CD4-positive, alpha-beta T cell treated with Interleukin-6 at 100 ng/mL for 8 hours (primary cell): ENCODE measurements around the gene THRA.
A peak's percentile ranks its signal among the peaks of the same experiment; 100 is the strongest.
"Not testable (repeated sequence)": the region's sequence is repeated elsewhere in the genome, so short reads cannot be mapped to it uniquely, and the experiment has no call there.

Experiments used
- DNase-seq: peaks from one replicate; pipeline ENCODE4 v3.0.0-alpha.2; 2020; ENCODE audit warnings: mixed read lengths, low spot score

The THRA gene

DNA sequence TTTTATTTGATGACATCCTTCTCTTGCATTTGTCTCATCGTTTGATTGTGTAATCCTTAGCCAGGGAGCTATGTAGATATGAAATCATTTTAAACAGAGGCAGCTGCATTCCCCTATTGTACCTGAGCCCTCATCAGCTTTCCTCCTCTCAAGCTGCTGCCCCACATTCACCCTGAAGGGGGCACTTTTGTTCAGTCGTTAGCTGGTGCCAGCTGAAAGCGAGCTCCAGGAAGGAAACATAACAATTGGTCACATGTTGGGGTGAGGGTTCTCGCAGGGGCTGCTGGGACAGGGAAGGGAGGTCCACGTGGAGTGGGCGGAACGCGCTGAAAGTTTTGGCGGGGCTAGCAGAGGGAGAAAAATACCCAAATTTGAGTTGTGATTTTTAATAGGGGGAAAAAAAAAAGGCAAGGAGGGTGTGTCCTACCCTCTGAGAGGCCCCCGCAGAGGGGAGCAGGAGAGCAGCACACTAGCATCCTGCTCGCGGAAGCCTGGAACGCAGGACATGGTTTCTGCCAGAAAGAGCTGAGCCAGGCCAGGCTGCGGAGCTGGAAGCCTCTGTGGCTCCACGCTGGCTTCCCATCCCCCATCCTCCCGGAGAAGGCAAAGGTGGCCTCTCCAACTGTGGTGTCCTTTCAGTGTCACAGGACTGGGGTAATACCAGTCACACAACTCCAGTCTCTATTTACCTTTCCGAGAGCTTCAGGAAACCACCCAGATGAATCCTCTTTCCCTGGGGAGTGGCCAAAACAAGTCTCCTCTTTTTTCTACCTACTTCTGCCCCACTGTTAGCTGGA lies 50.5 kb downstream of the THRA start:
- DNase-seq = peak; percentile 95

DNA sequence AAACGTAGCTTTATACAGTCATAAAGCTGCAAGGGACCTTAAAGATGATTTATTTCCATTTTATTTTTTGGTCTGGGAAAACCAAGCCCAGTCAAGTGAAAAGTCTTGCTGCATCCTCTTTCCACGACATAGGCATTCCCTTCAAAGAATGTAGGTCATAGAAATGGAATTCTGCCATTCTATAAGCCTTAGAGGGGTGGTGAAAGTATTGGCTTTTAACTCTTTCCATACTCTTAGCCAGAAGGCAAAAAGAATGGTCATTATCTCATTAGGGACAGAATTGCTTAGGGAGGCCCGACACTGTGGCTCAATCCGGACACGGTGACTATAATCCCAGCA lies 51.1 kb downstream of the THRA start:
- no peak for DNase-seq

GRCh38 chr17:40115101-40115436 lies 52.3 kb downstream of the THRA start:
- no peak for DNase-seq

GRCh38 chr17:40121181-40122135 lies 58.7 kb downstream of the THRA start, which contains the start of gene MSL1:
MSL1 (plus strand) TSS chr17:40121971; CDS start chr17:40122613, 642 bp downstream.
- peak; percentile 82 for DNase-seq

DNA sequence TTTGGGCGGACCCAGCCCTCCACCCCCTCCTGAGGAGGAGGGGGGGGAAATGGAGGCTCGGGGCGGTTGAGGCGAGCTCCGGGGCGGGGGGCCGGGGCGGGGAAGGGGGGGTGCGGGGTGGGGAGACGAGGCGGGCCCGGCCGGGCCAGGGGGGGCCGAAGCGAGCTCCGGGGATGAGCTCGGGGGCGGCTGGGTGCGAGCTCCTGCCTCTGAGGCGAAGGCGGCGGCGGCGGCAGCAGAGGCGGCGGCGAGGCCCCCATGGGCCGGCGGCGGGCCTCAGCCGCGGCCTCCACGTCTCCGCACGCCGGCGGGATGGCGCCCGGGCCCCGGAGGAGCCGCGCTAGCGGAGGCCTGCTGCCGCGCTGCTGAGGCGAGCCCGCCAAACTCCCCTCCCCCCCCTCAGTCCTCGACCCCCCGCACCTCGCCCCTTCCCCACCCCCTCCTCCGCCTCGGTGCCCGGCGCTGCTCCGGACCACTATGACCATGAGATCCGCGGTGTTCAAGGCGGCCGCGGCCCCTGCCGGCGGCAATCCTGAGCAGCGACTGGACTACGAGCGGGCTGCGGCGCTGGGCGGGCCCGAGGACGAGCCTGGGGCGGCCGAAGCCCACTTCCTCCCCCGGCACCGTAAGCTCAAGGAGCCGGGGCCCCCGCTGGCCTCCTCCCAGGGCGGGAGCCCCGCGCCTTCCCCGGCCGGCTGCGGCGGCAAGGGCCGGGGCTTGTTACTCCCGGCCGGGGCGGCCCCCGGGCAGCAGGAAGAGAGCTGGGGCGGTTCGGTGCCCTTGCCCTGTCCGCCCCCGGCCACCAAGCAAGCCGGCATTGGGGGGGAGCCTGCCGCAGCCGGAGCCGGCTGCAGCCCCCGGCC lies 59.6 kb downstream of the THRA start:
- DNase-seq = no peak

DNA sequence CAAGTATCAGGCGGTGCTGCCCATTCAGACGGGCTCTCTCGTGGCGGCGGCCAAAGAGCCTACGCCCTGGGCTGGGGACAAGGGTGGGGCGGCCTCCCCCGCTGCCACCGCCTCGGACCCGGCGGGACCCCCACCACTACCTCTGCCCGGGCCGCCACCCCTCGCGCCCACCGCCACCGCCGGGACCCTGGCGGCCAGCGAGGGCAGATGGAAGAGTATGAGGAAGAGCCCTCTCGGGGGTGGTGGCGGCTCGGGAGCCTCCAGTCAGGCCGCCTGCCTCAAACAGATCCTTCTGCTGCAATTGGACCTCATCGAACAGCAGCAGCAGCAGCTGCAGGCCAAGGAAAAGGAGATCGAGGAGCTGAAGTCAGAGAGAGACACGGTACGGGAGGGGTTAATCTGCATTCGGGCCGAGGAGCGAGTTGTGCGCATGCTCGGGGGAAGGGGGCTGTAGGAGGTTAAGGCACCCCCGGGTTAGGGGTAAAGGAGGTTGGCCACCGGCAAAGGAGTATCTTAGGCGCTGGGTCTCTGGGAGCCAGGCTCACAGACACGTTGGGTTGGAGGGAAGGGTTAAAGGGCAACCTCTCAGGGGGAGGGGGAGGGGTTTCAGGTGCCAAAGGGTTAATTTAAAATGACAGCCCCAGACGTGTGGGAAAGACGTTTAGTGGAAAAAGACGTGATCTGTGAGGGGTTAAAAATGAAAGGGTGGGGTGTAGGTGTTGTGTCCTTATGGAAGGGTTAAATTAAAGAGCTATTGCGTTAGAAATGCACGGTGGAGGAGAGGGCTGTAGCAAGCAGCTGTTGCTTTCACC lies 60.4 kb downstream of the THRA start:
- DNase-seq = no peak

DNA sequence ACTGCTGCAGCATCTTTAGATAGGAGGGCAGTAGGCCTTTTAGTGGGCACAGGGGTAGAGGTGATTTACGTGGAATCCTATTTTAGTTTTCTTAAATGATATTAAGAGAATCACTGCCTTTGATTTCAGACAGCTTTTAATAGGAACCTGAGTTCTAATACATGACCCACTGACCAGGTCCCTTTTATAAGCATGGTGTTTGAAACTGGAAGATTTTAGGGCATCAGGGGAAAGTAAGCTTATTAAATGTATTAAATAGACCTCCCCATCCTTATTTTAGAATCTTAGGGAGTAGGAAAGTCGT lies 61.0 kb downstream of the THRA start:
- DNase-seq = no peak

- DNase-seq = no peak
Observed at GRCh38 chr17:40124279-40125141, 61.7 kb downstream of the THRA start.

GRCh38 chr17:40129498-40129897 lies 66.7 kb downstream of the THRA start:
- DNase-seq = no peak

DNA sequence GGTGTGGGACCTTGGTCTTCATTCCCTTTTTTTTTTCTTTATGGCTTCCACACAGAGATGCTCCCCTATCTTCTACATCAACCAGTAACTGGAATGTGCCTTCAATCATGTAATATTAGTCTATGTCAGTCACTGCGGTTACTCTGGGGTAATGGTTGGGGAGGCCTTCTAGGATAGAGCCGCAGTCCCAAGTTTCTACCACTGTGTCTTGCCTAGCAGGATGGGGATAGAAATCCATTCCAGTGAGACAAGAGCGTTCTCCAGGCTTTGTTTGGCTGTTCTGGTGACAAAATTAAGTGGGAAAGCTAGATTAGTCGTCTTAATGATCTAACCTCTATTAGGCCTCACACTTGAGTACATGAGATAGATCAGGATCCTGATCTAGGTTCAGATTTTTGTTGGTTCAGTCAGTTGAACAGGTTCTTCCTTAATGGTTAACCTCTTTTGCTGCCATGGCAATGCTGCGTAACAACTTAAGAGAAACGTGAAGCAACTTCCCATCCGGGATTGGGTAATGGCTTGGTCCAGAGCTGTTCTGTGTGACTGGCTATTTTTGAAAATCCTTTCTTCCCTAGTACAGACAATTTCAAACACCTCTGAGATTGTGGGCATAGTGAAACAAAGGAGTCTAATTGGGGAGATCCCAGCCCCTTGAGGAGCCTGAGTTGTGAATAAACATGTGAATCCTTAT lies 67.7 kb downstream of the THRA start:
- DNase-seq = no peak

DNA sequence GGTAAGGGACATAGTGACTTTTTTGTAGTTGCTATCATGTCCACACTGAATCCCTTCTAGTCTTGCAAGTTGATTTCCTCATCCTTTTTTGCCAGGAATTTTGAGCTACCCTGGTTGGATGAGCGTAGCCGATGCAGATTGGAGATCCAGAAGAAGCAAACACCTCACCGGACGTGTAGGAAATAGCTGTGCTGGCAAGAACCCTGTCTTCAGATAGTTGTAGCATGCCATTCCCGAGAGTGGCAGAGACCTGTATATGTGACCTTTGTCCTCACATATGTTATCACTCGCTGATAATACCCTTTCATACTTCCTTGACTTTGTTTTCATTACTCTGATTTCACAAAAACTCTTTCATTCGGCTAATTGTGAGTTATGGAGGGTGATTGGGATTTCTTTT lies 71.4 kb downstream of the THRA start:
- no peak for DNase-seq

- DNase-seq = no peak
Observed at GRCh38 chr17:40135817-40136216, 73.1 kb downstream of the THRA start.

GRCh38 chr17:40139566-40140058 lies 76.8 kb downstream of the THRA start:
- no peak for DNase-seq

DNA sequence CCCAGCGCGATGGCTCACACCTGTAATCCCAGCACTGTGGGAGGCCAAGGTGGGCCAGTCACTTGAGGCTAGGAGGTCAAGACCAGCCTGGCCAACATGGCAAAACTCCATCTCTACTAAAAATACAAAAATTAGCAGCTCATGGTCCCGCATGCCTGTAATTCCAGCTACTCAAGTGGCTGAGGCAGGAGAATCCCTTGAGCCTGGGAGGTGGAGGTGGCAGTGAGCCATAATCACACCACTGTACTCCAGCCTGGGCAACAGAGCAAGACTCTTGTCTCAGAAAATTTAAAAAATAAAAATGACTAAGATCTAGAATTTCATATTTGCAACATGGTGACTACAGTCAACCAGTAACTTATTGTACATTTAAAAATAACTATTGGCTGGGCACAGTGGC lies 80.4 kb downstream of the THRA start:
- DNase-seq = not testable (repeated sequence)
